Raji (cell line): ENCODE data around the gene PLXNB2.

Source experiments
- POLR2A ChIP-seq: IDR thresholded peaks from 2 replicates; pipeline ENCODE4 v1.6.1; 2011; ENCODE audit warnings: low read depth, low read length, control low read depth; ENCODE audit not compliant: insufficient read depth

PLXNB2 gene

GRCh38 chr22:50307890-50308596 lies 597 bp upstream of the PLXNB2 start:
- TF ChIP-seq POLR2A: no peak

GRCh38 chr22:50305923-50306566 lies 1.4 kb downstream of the PLXNB2 start:
- 0 out of 2 replicates have a peak, but pooled peaks have one; percentile 1 for TF ChIP-seq POLR2A

- TF ChIP-seq POLR2A: 0 out of 2 replicates have a peak, but pooled peaks have one; percentile 7
Observed at GRCh38 chr22:50305393-50305922, 2.0 kb downstream of the PLXNB2 start.

GRCh38 chr22:50304528-50305392 lies 2.7 kb downstream of the PLXNB2 start:
- TF ChIP-seq POLR2A: no peak

GRCh38 chr22:50303848-50304527 lies 3.5 kb downstream of the PLXNB2 start:
- TF ChIP-seq POLR2A: no peak

- no peak for TF ChIP-seq POLR2A
Observed at GRCh38 chr22:50303515-50303847, 4.0 kb downstream of the PLXNB2 start.

- TF ChIP-seq POLR2A: no peak
Observed at GRCh38 chr22:50302564-50302963, 4.9 kb downstream of the PLXNB2 start.

GRCh38 chr22:50302041-50302541 lies 5.4 kb downstream of the PLXNB2 start:
- TF ChIP-seq POLR2A: no peak

- no peak for TF ChIP-seq POLR2A
Observed at GRCh38 chr22:50301581-50301991, 5.9 kb downstream of the PLXNB2 start.

GRCh38 chr22:50300620-50301257 lies 6.7 kb downstream of the PLXNB2 start:
- no peak for TF ChIP-seq POLR2A

- no peak for TF ChIP-seq POLR2A
Observed at GRCh38 chr22:50299785-50300619, 7.4 kb downstream of the PLXNB2 start.

- TF ChIP-seq POLR2A: no peak
Observed at GRCh38 chr22:50298937-50299784, 8.3 kb downstream of the PLXNB2 start.

- no peak for TF ChIP-seq POLR2A
Observed at GRCh38 chr22:50298266-50298637, 9.2 kb downstream of the PLXNB2 start.
